Stimulated activated naive CD8-positive, alpha-beta T cell treated with anti-CD3 and anti-CD28 coated beads, Interleukin-15, amount 100 ng/mL, for 72 hours (primary cell): ENCODE results near the gene SLC44A1.

Experiments used
- ATAC-seq: fragments of 150-1000 bp; cut with Tn5 transposase; 2 replicates; pipeline ENCODE4 v1.10.0; 2021; ENCODE audit warnings: mild to moderate bottlenecking, moderate library complexity
- DNase-seq, 2 donors: peaks; one replicate each; pipeline ENCODE4 v3.0.0; 2021 to 2022
- H3K27ac Mint-ChIP-seq, 2 donors: one replicate each; pipeline ENCODE4 v1.8.0; 2022; ENCODE audit warnings: mild to moderate bottlenecking in 2 of 2, mixed read lengths in 2 of 2, moderate library complexity in 2 of 2
- H3K27me3 Mint-ChIP-seq: one replicate; pipeline ENCODE4 v1.8.0; 2022; ENCODE audit warnings: mixed read lengths
- H3K4me1 Mint-ChIP-seq: one replicate; pipeline ENCODE4 v1.8.0; 2022; ENCODE audit warnings: mild to moderate bottlenecking, mixed read lengths
- H3K4me3 Mint-ChIP-seq, 2 donors: one replicate each; pipeline ENCODE4 v1.8.0; 2022; ENCODE audit warnings: mild to moderate bottlenecking in 2 of 2, mixed read lengths in 2 of 2, moderate library complexity in 1 of 2
- H3K9me3 Mint-ChIP-seq, 2 donors: one replicate each; pipeline ENCODE4 v1.8.0; 2022; ENCODE audit warnings: mixed read lengths in 2 of 2

The SLC44A1 gene

GRCh38 chr9:105393576-105394344, 149.3 kb downstream of the SLC44A1 start:
- DNase-seq (no peak), ATAC-seq (no peak)
- Mint-ChIP-seq H3K27me3 (peaks cover 29% of the 10 kb centered on the region), H3K27ac (no peak overlapping the region), H3K4me1 (no peaks in the 10 kb centered on the region), H3K9me3 (no peaks in the 10 kb centered on the region), H3K4me3 (no peak overlapping the region)

- Mint-ChIP-seq H3K4me3 (no peak overlapping the region), H3K4me1 (no peaks in the 10 kb centered on the region), H3K9me3 (no peaks in the 10 kb centered on the region), H3K27me3 (peaks cover 30% of the 10 kb centered on the region), H3K27ac (no peak overlapping the region)
- DNase-seq (no peak), ATAC-seq (no peak)
Measured at GRCh38 chr9:105396441-105396840, 152.0 kb downstream of the SLC44A1 start.

- peaks cover 35% of the 10 kb centered on the region for H3K27me3 Mint-ChIP-seq
- no peak for ATAC-seq
- no peak overlapping the region for H3K27ac Mint-ChIP-seq
- no peak overlapping the region for H3K4me3 Mint-ChIP-seq
- DNase-seq, result no peak
- no peaks in the 10 kb centered on the region for H3K9me3 Mint-ChIP-seq
- no peaks in the 10 kb centered on the region for H3K4me1 Mint-ChIP-seq
Measured at GRCh38 chr9:105396901-105397300, 152.4 kb downstream of the SLC44A1 start.

- no peak overlapping the region for H3K27ac Mint-ChIP-seq
- no peak for DNase-seq
- peaks cover 9% of the 10 kb centered on the region for H3K4me1 Mint-ChIP-seq
- ATAC-seq, result no peak
- no peaks in the 10 kb centered on the region for H3K9me3 Mint-ChIP-seq
- no peak overlapping the region for H3K4me3 Mint-ChIP-seq
- H3K27me3 Mint-ChIP-seq, result peaks cover 57% of the 10 kb centered on the region
Measured at GRCh38 chr9:105399117-105399516, 154.7 kb downstream of the SLC44A1 start.

GRCh38 chr9:105401651-105402050, 157.2 kb downstream of the SLC44A1 start:
- DNase-seq (no peak), ATAC-seq (no peak)
- Mint-ChIP-seq H3K27me3 (peaks cover 63% of the 10 kb centered on the region), H3K4me3 (no peak overlapping the region), H3K4me1 (peaks cover 32% of the 10 kb centered on the region), H3K27ac (no peak overlapping the region), H3K9me3 (peaks cover 0 to under 1% of the 10 kb centered on the region in 2 donors)

GRCh38 chr9:105403552-105404248, 159.2 kb downstream of the SLC44A1 start:
- peaks cover 37% of the 10 kb centered on the region for H3K4me1 Mint-ChIP-seq
- H3K9me3 Mint-ChIP-seq, result peaks cover 7% of the 10 kb centered on the region in 2 donors
- peaks cover 63% of the 10 kb centered on the region for H3K27me3 Mint-ChIP-seq
- ATAC-seq, result no peak
- no peak for DNase-seq
- H3K27ac Mint-ChIP-seq, result no peak overlapping the region
- H3K4me3 Mint-ChIP-seq, result no peak overlapping the region

- Mint-ChIP-seq H3K27me3 (peaks cover 82% of the 10 kb centered on the region), H3K27ac (peak overlapping the region in 1 of 2 donors; percentile 94), H3K9me3 (peaks cover 7 to 10% of the 10 kb centered on the region in 2 donors), H3K4me3 (peak overlapping the region; percentile 69 to 70), H3K4me1 (peaks cover 37% of the 10 kb centered on the region)
- ATAC-seq (peak; percentile 97), DNase-seq (peak; percentile 65 to 83)
Measured at GRCh38 chr9:105405514-105406131, 161.2 kb downstream of the SLC44A1 start.

GRCh38 chr9:105406369-105406768, 161.9 kb downstream of the SLC44A1 start:
- Mint-ChIP-seq H3K4me3 (peak overlapping the region in 1 of 2 donors; percentile 69), H3K9me3 (peaks cover 11 to 14% of the 10 kb centered on the region in 2 donors), H3K27me3 (peaks cover 88% of the 10 kb centered on the region), H3K27ac (no peak overlapping the region), H3K4me1 (peaks cover 37% of the 10 kb centered on the region)
- DNase-seq, result no peak
- ATAC-seq, result no peak

GRCh38 chr9:105413525-105413924, 169.1 kb downstream of the SLC44A1 start:
- H3K4me1 Mint-ChIP-seq, result peaks cover 10% of the 10 kb centered on the region
- peaks cover 7 to 17% of the 10 kb centered on the region in 2 donors for H3K9me3 Mint-ChIP-seq
- ATAC-seq (no peak), DNase-seq (no peak)
- no peak overlapping the region for H3K4me3 Mint-ChIP-seq
- no peak overlapping the region for H3K27ac Mint-ChIP-seq
- peaks cover 62% of the 10 kb centered on the region for H3K27me3 Mint-ChIP-seq

GRCh38 chr9:105414947-105415661, 170.7 kb downstream of the SLC44A1 start:
- H3K4me3 Mint-ChIP-seq, result no peak overlapping the region
- ATAC-seq (peak; percentile 74), DNase-seq (peak; percentile 42 to 57)
- H3K4me1 Mint-ChIP-seq, result peaks cover 10% of the 10 kb centered on the region
- peaks cover 47% of the 10 kb centered on the region for H3K27me3 Mint-ChIP-seq
- H3K27ac Mint-ChIP-seq, result no peak overlapping the region
- H3K9me3 Mint-ChIP-seq, result peaks cover 7 to 13% of the 10 kb centered on the region in 2 donors

- ATAC-seq, result no peak
- Mint-ChIP-seq H3K4me3 (no peak overlapping the region), H3K9me3 (peaks cover 7 to 13% of the 10 kb centered on the region in 2 donors), H3K27me3 (peaks cover 42% of the 10 kb centered on the region), H3K27ac (no peak overlapping the region), H3K4me1 (peaks cover 10% of the 10 kb centered on the region)
- no peak for DNase-seq
Measured at GRCh38 chr9:105415662-105415980, 171.2 kb downstream of the SLC44A1 start.

GRCh38 chr9:105416840-105417239, 172.4 kb downstream of the SLC44A1 start:
- Mint-ChIP-seq H3K4me3 (no peak overlapping the region), H3K4me1 (peaks cover 10% of the 10 kb centered on the region), H3K27ac (no peak overlapping the region), H3K9me3 (peaks cover 0 to 5% of the 10 kb centered on the region in 2 donors), H3K27me3 (peaks cover 30% of the 10 kb centered on the region)
- no peak for ATAC-seq
- DNase-seq, result no peak

- Mint-ChIP-seq H3K27me3 (peaks cover 10% of the 10 kb centered on the region), H3K27ac (no peak overlapping the region), H3K4me3 (no peak overlapping the region), H3K4me1 (peaks cover 10% of the 10 kb centered on the region), H3K9me3 (no peaks in the 10 kb centered on the region)
- ATAC-seq (no peak), DNase-seq (no peak)
Measured at GRCh38 chr9:105418588-105419500, 174.4 kb downstream of the SLC44A1 start.

GRCh38 chr9:105419816-105420597, 175.6 kb downstream of the SLC44A1 start:
- Mint-ChIP-seq H3K27me3 (peaks cover 3% of the 10 kb centered on the region), H3K4me3 (no peak overlapping the region), H3K27ac (no peak overlapping the region), H3K9me3 (no peaks in the 10 kb centered on the region), H3K4me1 (peaks cover 8% of the 10 kb centered on the region)
- DNase-seq (no peak), ATAC-seq (no peak)
